GM19328 (cell line): ENCODE results near the gene WDR7.

Experiments
- ATAC-seq: cut with Tn5 transposase; IDR thresholded peaks from one replicate; pipeline ENCODE4 v1.9.1; 2021; ENCODE audit warnings: mild to moderate bottlenecking, moderate library complexity; ENCODE audit not compliant: unreplicated experiment

Gene WDR7

GRCh38 chr18:57063601-57064103 is 412.5 kb downstream of the WDR7 start:
- ATAC-seq = no peak

- ATAC-seq = no peak
These were observed 422.5 kb downstream of the WDR7 start for GRCh38 chr18:57073501-57074187.

- ATAC-seq = no peak
These were observed 424.7 kb downstream of the WDR7 start for GRCh38 chr18:57075716-57076400.

GRCh38 chr18:57077005-57077765 is 426.0 kb downstream of the WDR7 start:
- no peak for ATAC-seq

GRCh38 chr18:57077786-57078552 is 426.8 kb downstream of the WDR7 start:
- ATAC-seq = peak; percentile 86

- no peak for ATAC-seq
These were observed 427.5 kb downstream of the WDR7 start for GRCh38 chr18:57078614-57079013.

- ATAC-seq = no peak
These were observed 429.3 kb downstream of the WDR7 start for GRCh38 chr18:57080479-57080878.

- ATAC-seq = no peak
These were observed 430.7 kb downstream of the WDR7 start for GRCh38 chr18:57081899-57082298.

- no peak for ATAC-seq
These were observed 432.3 kb downstream of the WDR7 start for GRCh38 chr18:57083485-57083884.

- ATAC-seq = peak; percentile 52
These were observed 433.4 kb downstream of the WDR7 start for GRCh38 chr18:57084331-57085271.

GRCh38 chr18:57085371-57085770 is 434.2 kb downstream of the WDR7 start:
- ATAC-seq = no peak

- no peak for ATAC-seq
These were observed 435.0 kb downstream of the WDR7 start for GRCh38 chr18:57086163-57086562.
